OCI-LY1 (cell line): Measurements from ENCODE around the gene CCDC138.

Experiments
- EZH2 ChIP-seq: fragments of 200-600 bp; sonication (generic), shearing (Covaris generic); IDR thresholded peaks from 2 replicates; pipeline ENCODE4 v1.8.0; 2017; ENCODE audit warnings: borderline replicate concordance, mixed run types, mild to moderate bottlenecking, antibody characterized with exemption, low read length, moderate library complexity, mixed read lengths
- TF ChIP-seq, protein P1 (sequence below): fragments of 200-600 bp; sonication (generic), shearing (Covaris generic); IDR thresholded peaks from 2 replicates; pipeline ENCODE4 v1.5.1; 2017; ENCODE audit warnings: mild to moderate bottlenecking, antibody characterized with exemption, low read length, moderate library complexity, mixed read lengths

GRCh38 chr2:108813732-108814131, 27.2 kb downstream of the CCDC138 start:
- TF ChIP-seq, protein P1, sequence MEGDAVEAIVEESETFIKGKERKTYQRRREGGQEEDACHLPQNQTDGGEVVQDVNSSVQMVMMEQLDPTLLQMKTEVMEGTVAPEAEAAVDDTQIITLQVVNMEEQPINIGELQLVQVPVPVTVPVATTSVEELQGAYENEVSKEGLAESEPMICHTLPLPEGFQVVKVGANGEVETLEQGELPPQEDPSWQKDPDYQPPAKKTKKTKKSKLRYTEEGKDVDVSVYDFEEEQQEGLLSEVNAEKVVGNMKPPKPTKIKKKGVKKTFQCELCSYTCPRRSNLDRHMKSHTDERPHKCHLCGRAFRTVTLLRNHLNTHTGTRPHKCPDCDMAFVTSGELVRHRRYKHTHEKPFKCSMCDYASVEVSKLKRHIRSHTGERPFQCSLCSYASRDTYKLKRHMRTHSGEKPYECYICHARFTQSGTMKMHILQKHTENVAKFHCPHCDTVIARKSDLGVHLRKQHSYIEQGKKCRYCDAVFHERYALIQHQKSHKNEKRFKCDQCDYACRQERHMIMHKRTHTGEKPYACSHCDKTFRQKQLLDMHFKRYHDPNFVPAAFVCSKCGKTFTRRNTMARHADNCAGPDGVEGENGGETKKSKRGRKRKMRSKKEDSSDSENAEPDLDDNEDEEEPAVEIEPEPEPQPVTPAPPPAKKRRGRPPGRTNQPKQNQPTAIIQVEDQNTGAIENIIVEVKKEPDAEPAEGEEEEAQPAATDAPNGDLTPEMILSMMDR: no peak
- no peak for TF ChIP-seq EZH2
